Stimulated activated memory B cell treated with anti-CD40 and anti-IgM and Interleukin-4, amounts not matched to agents 10 μg/mL and 1 μg/mL and 100 μg/mL, for 72 hours (primary cell): ENCODE measurements around the gene KRTAP5-2.
A peak's percentile ranks its signal among the peaks of the same experiment; 100 is the strongest.
"Not testable (repeated sequence)": the region's sequence is repeated elsewhere in the genome, so short reads cannot be mapped to it uniquely, and the experiment has no call there.

Source experiments
- ATAC-seq: fragments of 150-1000 bp; cut with Tn5 transposase; 2 replicates; pipeline ENCODE4 v1.10.0; 2021
- H3K27ac Mint-ChIP-seq: one replicate; pipeline ENCODE4 v1.8.0; 2022; ENCODE audit warnings: mild to moderate bottlenecking, mixed read lengths
- H3K27me3 Mint-ChIP-seq: one replicate; pipeline ENCODE4 v1.8.0; 2022; ENCODE audit warnings: mixed read lengths
- H3K36me3 Mint-ChIP-seq: one replicate; pipeline ENCODE4 v1.8.0; 2022; ENCODE audit warnings: mixed read lengths
- H3K4me1 Mint-ChIP-seq: one replicate; pipeline ENCODE4 v1.8.0; 2022; ENCODE audit warnings: mixed read lengths
- H3K4me3 Mint-ChIP-seq: one replicate; pipeline ENCODE4 v1.8.0; 2022; ENCODE audit warnings: mild to moderate bottlenecking, moderate library complexity, mixed read lengths
- H3K9me3 Mint-ChIP-seq: one replicate; pipeline ENCODE4 v1.8.0; 2022; ENCODE audit warnings: mixed read lengths

Gene KRTAP5-2

DNA sequence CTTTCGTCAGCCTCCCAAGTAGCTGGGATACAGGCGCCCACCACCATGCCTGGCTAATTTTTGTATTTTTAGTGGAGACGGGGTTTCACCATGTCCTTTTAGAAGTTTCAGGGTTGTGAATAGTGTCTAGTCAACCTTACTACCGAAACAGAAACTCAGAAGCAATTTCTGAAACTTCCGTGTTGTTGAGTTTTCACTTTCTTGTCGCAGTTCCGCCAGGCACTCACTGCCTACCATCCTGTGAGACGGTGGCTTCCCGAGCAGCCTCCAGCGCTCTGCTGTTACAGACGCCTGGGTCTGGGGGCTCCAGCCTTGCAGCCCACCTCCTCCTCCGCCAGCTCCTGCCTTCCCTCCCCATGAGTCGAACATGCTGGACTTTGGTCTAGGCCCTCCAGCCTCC is 7.8 kb upstream of the KRTAP5-2 start:
- peak; percentile 93 for ATAC-seq
- peak overlapping the region; percentile 89 for H3K27ac Mint-ChIP-seq
- peak overlapping the region; percentile 44 for H3K4me3 Mint-ChIP-seq
- not testable (repeated sequence) for H3K36me3 Mint-ChIP-seq, H3K9me3 Mint-ChIP-seq
- H3K27me3 Mint-ChIP-seq = peaks cover 21% of the 10 kb centered on the region
- peaks cover 25% of the 10 kb centered on the region for H3K4me1 Mint-ChIP-seq

DNA sequence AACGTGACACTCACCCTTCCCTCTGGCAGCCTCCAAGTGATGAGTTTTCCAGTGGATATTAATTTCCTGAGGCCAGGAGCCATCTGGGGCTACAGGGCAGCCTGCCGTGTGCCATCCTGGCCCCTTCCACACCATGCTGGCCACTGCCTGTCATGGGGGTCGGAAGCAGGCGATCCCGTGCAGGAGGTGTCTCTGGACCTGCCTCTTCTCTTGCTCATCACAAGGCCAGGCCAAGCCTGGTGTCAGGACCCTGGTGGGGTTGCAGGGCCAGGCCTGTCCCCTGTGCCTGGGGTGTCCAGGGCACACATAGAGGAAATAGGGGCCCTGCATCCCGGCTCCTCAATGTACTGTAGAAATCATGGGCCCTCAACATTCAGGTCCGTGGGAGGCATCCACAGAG is 6.6 kb upstream of the KRTAP5-2 start:
- no peak overlapping the region for H3K4me3 Mint-ChIP-seq
- no peaks in the 10 kb centered on the region for H3K9me3 Mint-ChIP-seq
- ATAC-seq = no peak
- peaks cover 32% of the 10 kb centered on the region for H3K4me1 Mint-ChIP-seq
- H3K36me3 Mint-ChIP-seq = no peaks in the 10 kb centered on the region
- peaks cover 12% of the 10 kb centered on the region for H3K27me3 Mint-ChIP-seq
- H3K27ac Mint-ChIP-seq = no peak overlapping the region

GRCh38 chr11:1604181-1604580 is 6.1 kb upstream of the KRTAP5-2 start:
- H3K36me3 Mint-ChIP-seq = no peaks in the 10 kb centered on the region
- H3K4me1 Mint-ChIP-seq = peaks cover 32% of the 10 kb centered on the region
- H3K4me3 Mint-ChIP-seq = no peak overlapping the region
- H3K27ac Mint-ChIP-seq = no peak overlapping the region
- no peak for ATAC-seq
- H3K27me3 Mint-ChIP-seq = peaks cover 12% of the 10 kb centered on the region
- no peaks in the 10 kb centered on the region for H3K9me3 Mint-ChIP-seq

- no peak overlapping the region for H3K27ac Mint-ChIP-seq
- peaks cover 12% of the 10 kb centered on the region for H3K27me3 Mint-ChIP-seq
- H3K4me3 Mint-ChIP-seq = no peak overlapping the region
- H3K9me3 Mint-ChIP-seq = no peaks in the 10 kb centered on the region
- H3K36me3 Mint-ChIP-seq = no peaks in the 10 kb centered on the region
- ATAC-seq = no peak
- peaks cover 32% of the 10 kb centered on the region for H3K4me1 Mint-ChIP-seq
Observed at GRCh38 chr11:1603629-1604028, 5.5 kb upstream of the KRTAP5-2 start.

DNA sequence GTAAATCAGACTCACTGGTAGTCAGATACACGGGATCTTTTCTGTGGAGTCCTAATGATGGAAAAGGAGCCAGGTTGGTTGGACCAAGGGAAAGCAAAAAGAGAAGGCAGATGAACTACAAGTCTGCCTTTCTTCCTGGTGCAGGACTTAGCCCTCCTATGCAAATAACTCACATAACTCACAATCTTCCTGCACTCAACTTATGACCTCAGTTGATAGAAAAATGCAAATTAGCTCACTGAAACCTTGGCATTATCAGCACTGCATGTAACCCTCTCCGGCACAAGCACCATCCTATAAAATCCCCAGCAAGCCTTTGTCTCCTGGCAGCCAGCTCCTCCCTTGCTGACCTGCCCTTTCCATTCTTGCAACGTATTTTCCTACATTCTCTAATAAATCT is 3.6 kb upstream of the KRTAP5-2 start:
- Mint-ChIP-seq H3K27ac (peak overlapping the region; percentile 47), H3K27me3 (peaks cover 16% of the 10 kb centered on the region), H3K4me1 (peaks cover 26% of the 10 kb centered on the region)
- not testable (repeated sequence) for H3K36me3 Mint-ChIP-seq, H3K9me3 Mint-ChIP-seq, H3K4me3 Mint-ChIP-seq
- peak; percentile 60 for ATAC-seq

DNA sequence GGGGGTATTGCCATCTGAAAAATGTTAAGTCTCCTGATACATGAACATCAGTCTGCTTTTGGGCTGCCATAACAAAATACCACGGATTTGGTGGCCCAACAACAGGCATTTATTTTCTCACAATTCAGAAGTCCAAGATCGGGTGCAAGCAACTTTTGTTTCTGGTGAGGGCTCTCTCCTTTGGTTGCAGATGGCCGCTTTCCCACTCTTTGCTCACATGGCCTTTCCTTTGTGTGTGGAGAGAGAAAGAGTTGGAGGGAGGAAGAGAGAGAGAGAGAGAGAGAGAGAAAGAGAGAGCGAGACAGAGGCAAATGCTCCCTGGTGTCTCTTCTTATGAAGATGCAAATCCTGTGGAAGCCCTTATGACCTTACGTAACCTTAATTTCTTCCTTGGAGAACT is 2.5 kb upstream of the KRTAP5-2 start:
- Mint-ChIP-seq H3K27me3 (peaks cover 20% of the 10 kb centered on the region), H3K36me3 (peaks cover 6% of the 10 kb centered on the region), H3K4me1 (peaks cover 21% of the 10 kb centered on the region), H3K4me3 (no peak overlapping the region), H3K27ac (peak overlapping the region; percentile 62), H3K9me3 (no peaks in the 10 kb centered on the region)
- no peak for ATAC-seq

DNA sequence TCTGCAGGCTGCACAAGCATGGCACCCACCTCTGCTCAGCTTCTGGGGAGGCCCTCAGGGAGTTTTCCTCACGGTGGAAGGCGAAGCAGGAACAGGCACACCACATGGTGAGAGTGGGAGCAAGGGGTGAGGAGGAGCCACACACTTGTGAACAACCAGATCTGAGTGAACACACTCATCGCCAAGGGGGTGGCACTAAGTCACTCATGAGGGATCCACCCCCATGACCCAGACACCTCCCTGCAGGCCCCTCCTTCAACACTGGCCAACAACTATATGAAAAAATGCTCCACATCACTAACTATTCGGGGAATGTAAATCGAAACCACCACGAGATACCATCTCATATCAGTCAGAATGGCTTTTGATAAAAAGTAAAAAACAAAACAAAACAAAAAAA is 722 bp upstream of the KRTAP5-2 start:
- H3K4me3 Mint-ChIP-seq = no peak overlapping the region
- H3K9me3 Mint-ChIP-seq = no peaks in the 10 kb centered on the region
- H3K27me3 Mint-ChIP-seq = peaks cover 20% of the 10 kb centered on the region
- no peak for ATAC-seq
- H3K27ac Mint-ChIP-seq = no peak overlapping the region
- H3K4me1 Mint-ChIP-seq = peaks cover 33% of the 10 kb centered on the region
- H3K36me3 Mint-ChIP-seq = peaks cover 6% of the 10 kb centered on the region

- Mint-ChIP-seq H3K27me3 (peaks cover 20% of the 10 kb centered on the region), H3K4me1 (peaks cover 33% of the 10 kb centered on the region)
- H3K36me3 Mint-ChIP-seq, H3K9me3 Mint-ChIP-seq, H3K4me3 Mint-ChIP-seq, ATAC-seq, H3K27ac Mint-ChIP-seq: not testable (repeated sequence)
Observed at GRCh38 chr11:1598406-1598805, 312 bp upstream of the KRTAP5-2 start.

DNA sequence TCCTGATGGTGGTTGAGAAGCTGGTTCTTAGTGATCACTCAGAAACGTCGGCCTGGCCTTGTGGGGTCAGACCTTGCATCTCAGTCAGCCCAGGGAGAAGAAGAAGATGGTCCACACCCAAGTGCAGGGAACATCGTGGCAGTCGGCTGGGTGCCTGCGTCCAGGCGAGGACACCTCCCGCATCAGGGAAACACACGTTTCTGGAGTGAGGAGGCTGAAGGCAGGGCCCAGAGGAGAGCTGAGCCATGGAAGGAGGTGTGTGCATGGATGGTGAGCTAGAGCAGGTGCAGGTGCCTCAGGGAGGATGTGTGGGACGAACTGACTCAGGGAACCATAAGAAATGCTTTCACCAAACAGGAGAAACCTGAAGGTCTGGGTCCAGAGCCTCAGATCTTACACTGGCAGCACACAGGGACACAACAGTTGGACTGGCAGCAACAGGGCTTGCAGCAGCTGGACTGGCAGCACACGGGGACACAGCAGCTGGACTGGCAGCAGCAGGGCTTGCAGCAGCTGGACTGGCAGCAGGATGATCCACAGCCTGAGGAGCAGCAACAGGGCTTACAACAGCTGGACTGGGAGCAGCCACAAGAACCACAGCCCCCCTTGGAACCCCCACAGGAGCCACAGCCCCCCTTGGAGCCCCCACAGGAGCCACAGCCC is 632 bp downstream of the KRTAP5-2 start:
- H3K27ac Mint-ChIP-seq = no peak overlapping the region

DNA sequence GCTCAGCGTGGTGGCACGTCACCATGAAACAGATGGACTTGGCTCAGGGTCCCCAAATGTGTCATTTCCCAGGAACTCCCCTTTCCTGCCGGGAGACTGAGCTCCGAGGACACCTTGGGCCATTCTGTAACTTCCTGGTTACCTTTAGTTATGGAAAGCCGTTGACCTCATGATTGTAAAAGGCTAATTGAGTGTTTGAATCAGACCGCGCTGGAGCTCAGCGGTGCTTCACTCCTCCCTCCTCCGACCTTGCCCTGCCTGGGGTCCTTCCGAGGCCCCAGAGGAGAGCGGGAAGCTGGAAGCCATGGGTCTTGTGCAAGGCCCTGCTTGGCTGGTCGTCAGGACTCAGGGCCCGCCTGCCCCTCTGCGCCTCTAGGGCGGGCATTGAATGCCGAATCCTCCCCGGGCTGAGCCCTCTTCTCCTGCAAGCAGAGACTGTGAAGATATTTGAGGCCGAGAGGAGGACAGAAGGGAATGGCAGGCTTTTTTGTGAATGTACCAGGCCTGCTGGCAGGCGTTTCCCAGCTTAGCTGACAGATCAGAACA is 1.4 kb downstream of the KRTAP5-2 start:
- not testable (repeated sequence) for H3K36me3 Mint-ChIP-seq, ATAC-seq

More for the DNA sequence above, 632 bp downstream of the KRTAP5-2 start:
- Mint-ChIP-seq H3K27me3 (peaks cover 20% of the 10 kb centered on the region), H3K9me3 (no peaks in the 10 kb centered on the region), H3K4me1 (peaks cover 33% of the 10 kb centered on the region), H3K36me3 (peaks cover 6% of the 10 kb centered on the region), H3K4me3 (no peak overlapping the region)
- no peak for ATAC-seq

DNA sequence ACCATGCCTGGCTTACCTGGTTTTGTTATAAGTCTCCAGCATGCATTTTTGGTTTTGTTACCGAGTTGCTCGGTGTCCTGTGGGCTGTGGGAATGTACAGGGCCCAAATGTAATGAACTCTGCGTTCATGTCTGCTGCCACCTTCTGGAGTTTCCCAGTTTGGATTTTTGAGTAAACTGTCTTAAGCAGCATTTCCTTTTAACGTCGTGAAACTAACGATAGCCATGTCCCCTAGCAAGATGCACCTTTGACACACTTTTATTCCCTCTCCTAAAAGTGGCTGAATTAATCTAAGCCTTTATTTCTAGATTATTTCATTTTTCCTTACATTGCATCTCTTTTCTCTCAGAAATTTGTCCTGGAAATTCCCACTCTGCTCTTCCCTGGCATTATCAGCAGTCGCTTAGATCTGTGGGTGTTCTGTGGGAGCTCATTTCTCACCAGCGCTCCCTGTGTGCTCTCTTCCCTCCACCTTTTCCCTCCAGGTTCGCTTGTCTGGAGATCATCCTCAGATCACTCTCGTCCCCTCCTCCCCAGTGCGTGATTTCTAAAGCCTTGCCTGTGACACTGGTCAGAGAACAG is 2.0 kb downstream of the KRTAP5-2 start:
- H3K27ac Mint-ChIP-seq, H3K4me3 Mint-ChIP-seq, H3K9me3 Mint-ChIP-seq, ATAC-seq, H3K36me3 Mint-ChIP-seq: not testable (repeated sequence)
- Mint-ChIP-seq H3K4me1 (peaks cover 23% of the 10 kb centered on the region), H3K27me3 (peaks cover 20% of the 10 kb centered on the region)

More for the DNA sequence above, 1.4 kb downstream of the KRTAP5-2 start:
- H3K9me3 Mint-ChIP-seq, H3K4me3 Mint-ChIP-seq, H3K27ac Mint-ChIP-seq: not testable (repeated sequence)
- H3K27me3 Mint-ChIP-seq = peaks cover 20% of the 10 kb centered on the region
- peaks cover 28% of the 10 kb centered on the region for H3K4me1 Mint-ChIP-seq

GRCh38 chr11:1592628-1593027 is 5.5 kb downstream of the KRTAP5-2 start:
- H3K27me3 Mint-ChIP-seq = peaks cover 29% of the 10 kb centered on the region
- H3K4me1 Mint-ChIP-seq = peaks cover 35% of the 10 kb centered on the region
- H3K4me3 Mint-ChIP-seq = no peak overlapping the region
- no peak for ATAC-seq
- H3K27ac Mint-ChIP-seq = no peak overlapping the region
- H3K9me3 Mint-ChIP-seq = no peaks in the 10 kb centered on the region
- H3K36me3 Mint-ChIP-seq = peaks cover 6% of the 10 kb centered on the region

GRCh38 chr11:1589996-1590395 is 8.1 kb downstream of the KRTAP5-2 start:
- Mint-ChIP-seq H3K27ac (no peak overlapping the region), H3K4me3 (no peak overlapping the region), H3K9me3 (no peaks in the 10 kb centered on the region), H3K36me3 (no peaks in the 10 kb centered on the region), H3K4me1 (peaks cover 37% of the 10 kb centered on the region), H3K27me3 (peaks cover 17% of the 10 kb centered on the region)
- ATAC-seq = no peak

GRCh38 chr11:1589191-1589963 is 8.7 kb downstream of the KRTAP5-2 start:
- not testable (repeated sequence) for H3K9me3 Mint-ChIP-seq, H3K36me3 Mint-ChIP-seq
- H3K4me3 Mint-ChIP-seq = peak overlapping the region; percentile 57
- peak overlapping the region; percentile 71 for H3K27ac Mint-ChIP-seq
- peak; percentile 80 for ATAC-seq
- peaks cover 18% of the 10 kb centered on the region for H3K27me3 Mint-ChIP-seq
- peaks cover 35% of the 10 kb centered on the region for H3K4me1 Mint-ChIP-seq

DNA sequence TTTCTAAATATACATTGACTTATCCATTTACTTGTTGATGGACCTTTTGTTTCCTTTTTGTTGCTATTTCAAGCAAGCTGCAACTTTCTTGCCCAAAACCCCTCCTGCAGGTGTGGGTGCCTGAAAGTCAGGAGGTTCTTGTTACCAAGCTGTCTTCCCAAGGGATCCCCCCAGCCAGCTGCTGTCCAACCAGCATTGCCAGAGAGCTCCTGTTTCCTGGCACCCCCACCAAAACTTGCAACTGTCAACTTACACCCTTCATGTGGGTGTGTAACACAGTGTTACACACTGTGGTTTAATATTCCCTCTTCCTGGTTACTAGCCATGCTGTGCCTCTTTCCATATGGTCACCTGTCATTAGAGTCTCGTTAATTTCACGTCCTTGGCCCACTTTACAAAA is 11.4 kb downstream of the KRTAP5-2 start:
- no peaks in the 10 kb centered on the region for H3K9me3 Mint-ChIP-seq
- peaks cover 49% of the 10 kb centered on the region for H3K4me1 Mint-ChIP-seq
- H3K27ac Mint-ChIP-seq = no peak overlapping the region
- H3K36me3 Mint-ChIP-seq = no peaks in the 10 kb centered on the region
- no peak for ATAC-seq
- H3K4me3 Mint-ChIP-seq = no peak overlapping the region
- H3K27me3 Mint-ChIP-seq = peaks cover 30% of the 10 kb centered on the region
